ACHN (cell line): Measurements from ENCODE around the gene ARID3A.

Source experiments
- DNase-seq: peaks from one replicate; pipeline ENCODE4 v3.0.0-alpha.2; 2015
- in situ Hi-C: cut with HindIII; loops from 2 replicates; pipeline ENCODE4 v1.10.0; 2017; ENCODE audit warnings: low sequenced_read_pairs, low pct_ligation_motif_present, low pct_unique_long_range_greater_than_20kb

Gene ARID3A

DNA sequence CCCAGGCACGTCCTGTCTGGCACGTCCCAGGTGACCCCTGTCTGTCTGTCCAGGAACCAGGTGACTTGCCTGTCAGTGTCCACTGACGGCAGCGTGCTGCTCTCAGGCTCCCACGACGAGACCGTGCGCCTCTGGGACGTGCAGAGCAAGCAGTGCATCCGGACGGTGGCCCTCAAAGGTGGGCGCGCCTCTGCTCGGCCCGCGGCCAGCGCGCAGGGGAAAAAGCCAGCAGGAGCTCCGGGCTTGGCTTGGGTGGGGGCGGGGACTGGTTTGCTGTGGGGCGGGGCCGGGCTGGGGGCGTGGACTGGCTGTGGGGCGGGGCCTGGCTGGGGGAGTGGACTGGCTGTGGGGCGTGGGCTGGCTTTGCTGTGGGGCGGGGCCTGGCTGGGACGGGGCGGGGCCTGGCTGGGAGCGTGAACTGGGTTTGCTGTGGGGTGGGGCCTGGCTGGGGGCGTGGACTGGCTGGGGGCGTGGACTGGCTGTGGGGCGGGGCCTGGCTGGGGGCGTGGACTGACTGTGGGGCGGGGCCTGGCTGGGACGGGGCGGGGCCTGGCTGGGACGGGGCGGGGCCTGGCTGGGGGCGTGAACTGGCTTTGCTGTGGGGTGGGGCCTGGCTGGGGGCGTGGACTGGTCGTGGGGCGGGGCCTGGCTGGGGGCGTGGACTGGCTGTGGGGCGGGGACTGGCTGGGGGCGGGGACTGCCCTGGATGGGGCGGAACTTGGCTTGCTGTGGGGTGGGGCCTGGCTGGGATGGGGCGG is 65.5 kb downstream of the ARID3A start:
- in situ Hi-C loops: no loop called here

DNA sequence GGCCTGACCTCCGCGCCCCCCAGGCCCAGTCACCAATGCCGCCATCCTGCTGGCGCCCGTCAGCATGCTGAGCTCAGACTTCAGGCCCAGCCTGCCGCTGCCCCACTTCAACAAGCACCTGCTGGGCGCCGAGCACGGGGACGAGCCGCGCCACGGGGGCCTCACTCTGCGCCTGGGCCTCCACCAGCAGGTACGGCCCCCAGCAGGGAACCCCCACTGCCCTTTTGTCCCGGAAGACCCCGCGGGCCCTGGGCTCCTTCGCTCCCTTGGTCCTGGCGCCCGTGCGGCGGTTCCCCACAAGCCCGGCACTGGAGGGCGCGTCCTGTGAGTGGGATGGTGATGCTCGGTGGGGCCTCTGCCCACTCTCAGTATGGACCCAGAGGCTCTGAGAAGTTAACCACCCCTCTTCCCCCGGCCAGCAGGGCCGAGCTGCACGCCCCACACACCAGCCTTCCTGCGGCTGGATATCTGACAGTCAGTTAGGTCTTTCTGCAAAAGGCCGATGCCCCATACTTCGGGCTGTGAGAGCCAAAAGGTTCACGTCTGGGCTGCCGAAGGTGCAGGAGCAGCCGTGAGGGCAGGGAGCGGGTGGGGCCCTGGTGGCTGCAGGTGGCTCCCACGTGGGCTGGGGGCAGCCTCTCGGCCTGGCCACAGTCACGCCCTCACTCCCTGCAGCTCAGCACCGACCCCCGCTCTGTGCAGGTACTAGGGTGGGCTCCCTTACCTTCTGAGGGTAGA is 66.3 kb downstream of the ARID3A start:
- in situ Hi-C loops: no loop called here
- no peak for DNase-seq

More for the DNA sequence above, 65.5 kb downstream of the ARID3A start:
- no peak for DNase-seq

DNA sequence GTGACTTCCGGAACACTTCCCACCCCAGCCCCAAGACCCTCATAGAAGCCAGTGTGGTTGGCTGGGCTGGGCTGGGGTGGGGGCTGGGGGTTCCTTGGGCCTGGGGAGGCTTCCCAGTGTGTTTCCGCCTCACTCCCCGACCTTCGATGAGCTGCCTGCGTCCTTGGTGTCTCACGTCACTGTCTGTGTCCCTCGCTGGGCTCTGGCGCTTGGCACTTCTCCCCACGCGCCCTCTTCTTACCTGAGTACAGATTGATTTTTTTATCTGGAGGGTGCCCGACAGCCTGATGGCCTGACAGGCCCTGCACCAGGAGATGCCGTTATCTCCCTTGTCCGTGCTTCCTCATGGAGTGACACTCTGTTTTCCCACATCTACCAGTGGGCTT is 66.8 kb downstream of the ARID3A start:
- DNase-seq: no peak
- in situ Hi-C loops: no loop called here

DNA sequence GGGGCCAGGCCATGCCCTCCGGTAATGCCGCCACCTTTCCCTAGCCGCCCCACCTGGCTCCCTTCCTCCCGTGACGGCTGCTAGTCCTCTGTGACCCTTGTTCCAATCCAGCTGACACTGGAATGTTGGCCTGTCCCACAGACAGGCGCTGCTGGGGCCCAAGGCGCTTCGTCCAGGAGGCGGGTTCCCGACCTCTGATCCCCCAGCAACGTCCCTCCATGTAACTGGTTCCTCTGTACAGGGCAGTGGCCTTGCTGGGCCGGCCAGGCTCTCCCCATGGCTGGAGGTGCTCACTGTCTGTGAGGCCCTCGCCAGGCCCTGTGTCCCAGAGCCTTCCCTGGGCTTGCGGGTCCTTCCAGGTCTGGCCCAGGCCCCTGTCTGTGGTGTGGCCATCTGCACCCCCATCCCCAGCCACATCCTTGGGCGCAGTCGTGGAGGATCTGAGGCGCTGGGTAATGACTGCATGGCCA is 67.6 kb downstream of the ARID3A start:
- no peak for DNase-seq
- in situ Hi-C loops: no loop called here

DNA sequence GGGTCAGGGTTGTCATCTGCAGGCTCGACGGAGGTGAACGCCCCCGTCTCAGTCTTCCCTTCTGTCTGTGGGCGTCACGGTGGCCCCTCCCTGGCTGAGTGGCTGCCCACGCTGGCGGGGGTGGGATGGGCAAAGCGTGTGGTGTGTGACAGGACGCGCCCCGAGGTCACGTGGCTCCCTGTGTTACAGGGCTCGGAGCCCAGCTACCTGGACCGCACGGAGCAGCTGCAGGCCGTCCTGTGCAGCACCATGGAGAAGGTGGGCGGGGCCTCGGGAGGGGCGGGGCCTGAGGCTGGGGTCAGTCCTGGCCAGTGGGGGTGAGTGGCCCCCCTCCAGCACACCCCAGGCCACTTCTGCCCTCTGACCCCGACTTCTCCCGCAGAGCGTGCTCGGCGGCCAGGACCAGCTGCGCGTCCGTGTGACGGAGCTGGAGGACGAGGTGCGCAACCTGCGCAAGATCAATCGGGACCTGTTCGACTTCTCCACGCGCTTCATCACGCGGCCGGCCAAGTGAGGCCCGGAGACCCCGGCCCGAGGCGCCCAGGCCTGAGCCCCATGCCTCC is 68.1 kb downstream of the ARID3A start:
- no peak for DNase-seq
- in situ Hi-C loops: no loop called here

DNA sequence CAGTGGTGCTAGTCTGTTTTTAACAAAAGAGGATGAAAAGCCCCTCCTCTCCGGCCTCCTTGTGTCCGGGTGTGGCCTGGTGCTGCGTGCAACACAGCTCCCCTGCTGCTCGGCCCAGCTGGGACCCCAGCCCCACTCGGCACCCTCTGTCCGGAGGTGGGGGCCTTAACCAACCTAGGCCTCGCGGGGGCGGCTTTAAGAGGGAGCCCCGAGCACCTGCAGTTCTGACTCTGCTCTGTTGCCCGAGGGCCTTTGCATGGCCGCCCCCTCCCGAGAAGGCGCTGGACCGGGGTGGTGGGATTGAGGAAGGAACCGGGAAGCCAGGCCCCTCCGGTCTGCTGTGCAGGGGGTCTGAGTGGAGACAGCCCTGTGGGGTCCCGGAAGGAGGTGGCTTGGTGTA is 68.7 kb downstream of the ARID3A start:
- in situ Hi-C loops: no loop called here
- no peak for DNase-seq

DNA sequence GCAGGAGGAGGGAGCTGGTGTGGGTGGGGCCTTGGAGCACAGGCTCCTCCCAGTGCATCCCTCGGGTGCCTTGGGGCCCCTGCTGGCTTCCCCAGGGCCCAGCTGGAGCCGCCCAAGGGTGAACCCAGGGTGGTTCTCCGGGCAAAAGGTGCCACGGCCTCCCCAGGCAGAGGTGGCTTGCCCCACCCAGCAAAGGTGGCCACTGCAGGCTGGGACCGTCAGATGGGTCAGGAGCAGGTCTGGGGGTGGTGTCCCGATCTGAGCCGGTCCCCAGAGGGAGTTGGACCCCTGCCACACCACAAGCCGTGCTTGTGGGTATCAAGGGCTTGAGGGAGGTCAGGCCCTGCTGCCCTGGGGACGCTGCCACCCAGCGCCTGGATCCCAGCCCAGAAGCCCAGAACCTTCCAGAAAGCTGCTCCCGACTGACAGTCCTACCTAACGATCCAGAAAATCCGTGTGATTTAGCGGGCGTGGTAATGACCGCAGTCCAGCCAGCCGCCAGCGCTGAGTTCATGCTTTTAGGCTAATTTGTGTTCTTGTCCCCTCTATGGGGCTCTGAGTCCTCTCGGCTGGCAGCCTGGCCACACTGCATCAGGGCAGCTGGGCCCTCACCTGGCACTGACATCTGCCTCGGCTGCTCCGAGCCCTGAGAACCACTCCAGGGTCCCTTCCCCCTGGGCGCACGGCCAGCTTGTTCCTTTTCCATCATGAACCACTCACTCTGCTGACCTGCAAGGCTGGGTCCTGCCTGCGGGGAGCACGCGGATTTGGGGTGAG is 69.4 kb downstream of the ARID3A start:
- DNase-seq: peak; percentile 86
- in situ Hi-C loops: no loop called here

DNA sequence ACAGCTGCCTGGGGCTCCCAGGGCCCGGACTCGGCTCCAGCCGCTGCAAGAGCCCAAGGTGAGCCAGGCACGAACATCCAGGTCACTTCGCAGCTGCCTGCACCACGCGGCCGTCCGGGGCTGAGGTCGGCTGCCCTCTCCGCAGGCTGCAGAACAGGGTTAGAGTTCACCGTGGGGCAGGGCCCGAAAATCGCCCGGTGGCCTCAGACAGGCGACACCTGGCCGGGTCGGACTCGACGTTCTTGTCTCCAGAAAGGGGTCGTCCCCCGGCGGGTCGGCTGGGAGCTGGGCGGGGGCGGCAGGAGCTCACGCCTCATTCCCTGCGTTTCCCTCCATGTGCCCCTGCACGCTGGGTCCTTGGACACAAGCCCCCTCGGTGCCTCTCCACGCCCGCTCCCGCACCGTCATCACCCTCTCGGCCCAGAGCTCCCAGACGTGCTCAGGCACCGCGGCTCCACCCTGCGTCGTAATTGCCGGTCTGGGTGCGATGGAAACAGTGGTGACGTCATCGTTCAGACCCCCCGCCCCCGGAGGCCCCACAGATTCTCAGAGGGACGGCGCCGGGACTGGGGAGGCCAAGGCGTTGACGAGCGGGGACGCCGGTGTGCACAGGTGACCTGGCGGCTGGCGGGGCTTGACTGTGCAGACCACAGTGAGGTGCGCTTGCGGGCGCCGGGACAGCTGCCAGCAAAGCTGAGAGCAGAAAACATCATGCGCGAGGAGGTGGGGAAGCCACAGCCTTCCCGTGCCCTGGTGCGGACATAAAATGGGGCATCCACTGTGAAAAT is 70.4 kb downstream of the ARID3A start:
- no peak for DNase-seq
- in situ Hi-C loops: no loop called here

DNA sequence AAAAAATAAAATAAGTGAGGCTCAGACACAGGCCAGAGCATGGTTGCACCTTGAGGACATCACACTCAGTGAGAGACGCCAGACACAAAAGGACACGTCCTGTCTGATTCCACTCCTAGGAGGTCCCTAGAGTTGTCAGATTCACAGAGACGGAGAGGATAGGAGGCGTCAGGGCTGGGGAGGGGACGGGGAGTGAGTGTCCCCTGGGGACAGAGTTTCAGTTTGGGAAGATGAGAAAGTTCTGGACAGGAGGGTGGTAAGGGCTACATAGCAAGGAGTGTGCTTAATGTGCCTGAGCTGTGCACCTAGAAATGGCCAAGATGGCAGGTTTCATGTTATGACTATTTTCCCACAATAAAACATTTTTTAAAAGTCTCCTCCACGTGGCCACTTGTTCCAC is 72.2 kb downstream of the ARID3A start:
- no peak for DNase-seq
- in situ Hi-C loops: no loop called here

DNA sequence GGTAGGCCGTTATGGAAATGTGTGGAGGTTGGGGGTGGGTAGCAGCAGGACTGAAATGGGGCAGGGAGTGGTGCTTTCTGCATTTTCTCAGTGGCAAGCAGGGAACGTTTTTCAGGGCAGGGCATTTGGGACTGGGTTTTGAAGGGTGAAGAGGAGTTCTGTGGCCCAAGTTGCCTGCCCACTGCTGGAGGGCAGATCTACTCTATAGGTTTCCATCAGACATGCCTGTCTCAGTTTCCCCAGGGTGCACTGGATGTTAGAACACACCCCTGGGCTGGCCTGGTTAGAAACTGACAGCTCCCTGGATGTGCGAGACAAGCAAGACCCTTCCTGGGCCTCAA is 73.5 kb downstream of the ARID3A start:
- in situ Hi-C loops: no loop called here
- no peak for DNase-seq

DNA sequence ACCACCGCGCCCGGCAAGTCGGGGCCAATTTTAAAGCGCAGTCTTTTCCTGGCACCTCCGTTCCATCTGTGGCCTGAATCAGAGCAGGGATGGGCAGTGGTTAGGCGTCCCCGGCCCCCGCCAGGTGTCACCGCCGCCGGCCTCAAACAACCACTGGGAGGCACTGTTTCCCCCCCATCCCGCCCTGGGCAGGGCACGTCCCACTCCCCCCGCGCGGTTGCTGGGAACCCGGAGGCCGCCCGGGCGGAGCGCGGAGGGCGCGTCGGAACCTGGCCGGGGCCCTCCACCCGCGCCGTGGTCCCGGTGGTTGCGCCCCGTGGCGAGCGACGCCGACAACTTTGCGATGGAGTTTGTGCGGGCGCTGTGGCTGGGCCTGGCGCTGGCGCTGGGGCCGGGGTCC is 74.3 kb downstream of the ARID3A start, which contains the start of gene GRIN3B:
GRIN3B (plus strand) TSS at position 325 of the 400 bp plus-strand sequence; CDS start at position 344, 19 bp downstream.
- in situ Hi-C loops: no loop called here
- peak; percentile 60 for DNase-seq

DNA sequence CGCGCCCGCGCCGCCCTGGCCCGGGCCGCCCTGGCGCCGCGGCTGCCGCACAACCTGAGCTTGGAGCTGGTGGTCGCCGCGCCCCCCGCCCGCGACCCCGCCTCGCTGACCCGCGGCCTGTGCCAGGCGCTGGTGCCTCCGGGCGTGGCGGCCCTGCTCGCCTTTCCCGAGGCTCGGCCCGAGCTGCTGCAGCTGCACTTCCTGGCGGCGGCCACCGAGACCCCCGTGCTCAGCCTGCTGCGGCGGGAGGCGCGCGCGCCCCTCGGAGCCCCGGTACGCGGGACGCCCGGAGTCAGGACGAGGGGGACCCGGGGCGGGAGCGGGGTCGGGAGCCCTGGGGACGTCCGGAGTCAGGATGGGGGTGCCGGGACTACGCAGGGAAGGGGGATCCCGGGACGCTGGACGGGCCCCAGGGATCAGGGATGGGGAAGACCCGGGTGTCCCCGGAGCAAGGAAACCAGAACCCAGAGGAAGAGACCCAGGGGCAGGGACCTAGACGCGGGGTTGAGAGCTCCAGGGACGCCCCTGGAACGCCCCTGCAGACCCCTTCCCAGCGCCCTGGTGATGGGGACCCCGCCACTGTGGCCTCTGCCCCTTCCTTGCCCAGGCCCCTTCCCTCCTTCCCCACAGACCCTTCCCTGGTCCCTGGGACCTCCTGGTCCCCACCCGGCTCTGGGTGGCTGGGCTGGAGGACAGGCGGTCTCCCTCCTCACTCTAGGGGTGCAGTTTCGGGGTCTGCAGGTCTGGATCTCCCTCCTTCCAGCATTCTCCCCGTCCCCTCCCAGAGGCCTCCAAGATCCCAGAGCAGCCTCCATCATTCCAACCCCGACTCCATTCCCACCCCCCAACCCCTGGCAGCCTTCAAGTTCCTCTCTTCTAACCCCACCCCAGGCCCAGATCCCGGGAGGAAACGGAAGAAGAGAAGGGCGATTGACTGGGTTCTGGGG is 75.0 kb downstream of the ARID3A start:
- in situ Hi-C loops: no loop called here
- no peak for DNase-seq

DNA sequence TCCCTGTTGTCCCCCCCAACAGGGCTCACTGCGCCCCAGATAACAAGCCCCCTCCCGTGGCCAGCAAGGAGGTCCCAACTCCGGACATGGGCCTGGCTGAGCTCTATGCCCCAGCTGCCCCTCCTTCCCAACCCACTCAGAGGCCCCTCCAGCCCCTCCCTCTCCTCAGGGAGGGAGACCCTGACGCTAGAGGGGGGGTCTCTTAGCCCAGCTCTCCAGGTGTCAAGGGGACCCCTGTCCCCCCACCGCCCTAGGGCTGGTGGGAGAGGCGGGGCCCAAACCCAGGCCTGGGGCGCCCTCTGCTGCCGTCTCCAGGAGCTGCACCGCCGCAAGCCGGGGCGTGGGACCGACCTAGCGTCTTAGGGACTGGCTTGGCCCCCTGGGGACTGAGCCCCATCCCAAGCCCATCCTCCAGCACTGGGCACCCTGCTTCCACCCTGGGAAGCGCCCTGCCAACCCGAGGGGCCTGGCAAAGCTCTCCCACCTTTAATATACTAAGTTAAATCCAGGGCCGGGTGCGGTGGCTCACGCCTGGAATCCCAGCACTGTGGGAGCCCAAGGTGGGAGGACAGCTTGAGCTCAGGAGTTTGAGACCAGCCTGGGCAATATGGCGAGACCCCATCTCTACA is 75.8 kb downstream of the ARID3A start:
- DNase-seq: peak; percentile 31
- in situ Hi-C loops: no loop called here

DNA sequence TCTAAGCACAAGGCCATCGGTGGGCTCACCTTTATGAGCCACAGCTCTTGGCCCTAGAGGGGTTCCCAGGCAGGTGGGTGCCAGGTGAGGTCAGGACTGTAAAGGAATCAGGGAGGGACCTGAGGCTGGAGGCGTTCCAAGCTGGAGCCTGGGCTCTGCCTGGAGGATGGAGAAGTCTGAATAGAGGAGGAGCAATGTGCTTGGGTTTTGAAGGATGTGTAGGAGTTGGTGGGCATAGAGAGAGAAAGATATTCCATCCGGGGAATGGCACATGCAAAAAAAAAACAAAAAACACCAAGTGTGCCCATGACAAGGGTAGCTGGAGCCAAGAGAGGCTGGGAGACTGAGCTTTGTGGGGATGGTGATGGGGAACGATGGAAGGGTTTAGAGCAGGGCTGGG is 76.8 kb downstream of the ARID3A start:
- no peak for DNase-seq
- in situ Hi-C loops: no loop called here

DNA sequence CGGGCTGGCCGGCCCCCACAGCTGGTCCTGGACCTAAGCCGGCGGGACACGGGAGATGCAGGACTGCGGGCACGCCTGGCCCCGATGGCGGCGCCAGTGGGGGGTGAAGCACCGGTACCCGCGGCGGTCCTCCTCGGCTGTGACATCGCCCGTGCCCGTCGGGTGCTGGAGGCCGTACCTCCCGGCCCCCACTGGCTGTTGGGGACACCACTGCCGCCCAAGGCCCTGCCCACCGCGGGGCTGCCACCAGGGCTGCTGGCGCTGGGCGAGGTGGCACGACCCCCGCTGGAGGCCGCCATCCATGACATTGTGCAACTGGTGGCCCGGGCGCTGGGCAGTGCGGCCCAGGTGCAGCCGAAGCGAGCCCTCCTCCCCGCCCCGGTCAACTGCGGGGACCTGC is 77.4 kb downstream of the ARID3A start:
- in situ Hi-C loops: no loop called here
- no peak for DNase-seq

DNA sequence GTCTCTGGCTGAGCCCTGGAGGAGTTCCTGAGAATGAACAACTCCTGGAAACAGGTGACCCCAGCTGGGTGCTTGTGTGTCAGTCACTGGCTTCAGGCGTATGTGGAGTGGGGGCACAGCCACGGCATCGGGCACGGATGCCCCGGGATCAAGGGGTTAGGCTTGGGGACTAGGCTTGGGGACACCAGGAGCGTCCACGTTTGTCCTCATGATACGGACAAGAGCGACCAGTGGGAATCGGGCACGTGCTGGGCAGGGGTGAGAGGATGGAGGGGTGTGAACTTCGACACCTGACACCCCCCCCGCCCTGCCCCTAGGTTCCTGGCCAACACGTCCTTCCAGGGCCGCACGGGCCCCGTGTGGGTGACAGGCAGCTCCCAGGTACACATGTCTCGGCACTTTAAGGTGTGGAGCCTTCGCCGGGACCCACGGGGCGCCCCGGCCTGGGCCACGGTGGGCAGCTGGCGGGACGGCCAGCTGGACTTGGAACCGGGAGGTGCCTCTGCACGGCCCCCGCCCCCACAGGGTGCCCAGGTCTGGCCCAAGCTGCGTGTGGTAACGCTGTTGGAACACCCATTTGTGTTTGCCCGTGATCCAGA is 78.5 kb downstream of the ARID3A start:
- no peak for DNase-seq
- in situ Hi-C loops: no loop called here
